K562 (cell line): Measurements from ENCODE around the gene ANGEL2. TPM values are rescaled to one million over a fixed set of nuclear protein-coding genes. Genes with fewer than 3 reads are reported as not detected.

ENCODE experiments used
- C11orf30 ChIP-seq: fragments of 450-650 bp; IDR thresholded peaks from 2 replicates; pipeline ENCODE4 v1.6.1; 2016; ENCODE audit warnings: low read depth, mild to moderate bottlenecking
- FOS ChIP-seq: IDR thresholded peaks from 3 replicates; pipeline ENCODE4 v1.6.1; 2011; ENCODE audit not compliant: insufficient read length; ENCODE audit errors: extremely low read depth
- PRDM10 ChIP-seq: fragments of 450-650 bp; IDR thresholded peaks from 2 replicates; pipeline ENCODE4 v1.6.1; 2018; ENCODE audit not compliant: partially characterized antibody
- RCOR1 ChIP-seq, 2 experiments: IDR thresholded peaks; 2 replicates each; pipeline ENCODE4 v1.6.1; 2012; ENCODE audit warnings: low read depth in 2 of 2, low read length in 2 of 2, borderline replicate concordance in 1 of 2, improper control_type of control experiment in 1 of 2
- RHOXF2B ChIP-seq: fragments of 250-450 bp; sonication (Bioruptor Pico); conservative IDR thresholded peaks from 2 replicates; pipeline ENCODE4 v1.5.1; 2021
- SMARCA4 ChIP-seq: fragments of 450-650 bp; IDR thresholded peaks from 2 replicates; pipeline ENCODE4 v1.6.1; 2016
- SMARCE1 ChIP-seq: fragments of 450-650 bp; IDR thresholded peaks from 2 replicates; pipeline ENCODE4 v1.7.1; 2016; ENCODE audit warnings: mild to moderate bottlenecking
- SNIP1 ChIP-seq: fragments of 450-650 bp; IDR thresholded peaks from 2 replicates; pipeline ENCODE4 v1.7.1; 2017; ENCODE audit warnings: low read depth, mild to moderate bottlenecking
- TAL1 ChIP-seq: fragments of 450-650 bp; IDR thresholded peaks from 2 replicates; pipeline ENCODE4 v1.6.1; 2016; ENCODE audit warnings: mild to moderate bottlenecking
- ZEB2 ChIP-seq: fragments of 450-650 bp; IDR thresholded peaks from 2 replicates; pipeline ENCODE4 v1.6.1; 2016
- ZNF589 ChIP-seq: fragments of 200-800 bp; sonication (Bioruptor generic); IDR thresholded peaks from 2 replicates; pipeline ENCODE4 v1.6.1; 2016; ENCODE audit warnings: low read depth, missing genetic modification characterization, missing compliant biosample characterization
- polyA plus RNA-seq, 8 experiments: library from polyadenylated mRNA; depleted of rRNA in 4 of 8; stranded (reverse) in 5 of 8; unstranded in 3 of 8; fragments of >200 nt; fragmentation: Nextera tagmentation in 2 of 8; fragmentation: Illumina TruSeq in 1 of 8; extraction: Ambion mirVana in 2 of 8; extraction: Trizol in 1 of 8; gene quantifications; 2 replicates each; pipeline versions ENCODE4 v1.2.1 to v1.2.3, GENCODE V29; 2011 to 2014; ENCODE audit warnings: inconsistent platforms in 1 of 8, missing spikeins in 1 of 8
- total RNA-seq, 7 experiments: library from RNA; depleted of rRNA in 6 of 7; stranded (reverse); fragments of >200 nt in 6 of 7; fragmentation: Illumina TruSeq in 2 of 7; extraction: Trizol in 2 of 7; gene quantifications; 2 replicates each; pipeline versions ENCODE4 v1.2.1 to v1.2.3, GENCODE V29; 2011 to 2021; ENCODE audit warnings: low replicate concordance in 1 of 7
- TF ChIP-seq, protein P1 (sequence below): fragments of 250-450 bp; sonication (Bioruptor Pico); IDR thresholded peaks from 2 replicates; pipeline ENCODE4 v1.4.0; 2020; ENCODE audit warnings: mild to moderate bottlenecking, moderate library complexity
- TF ChIP-seq, protein P2 (sequence below): IDR thresholded peaks from 2 replicates; pipeline ENCODE4 v1.6.1; 2012; ENCODE audit warnings: low read depth, low read length, improper control_type of control experiment, borderline replicate concordance

Gene ANGEL2
- total and polyA plus RNA-seq, 9 of the 15 experiments (the other 6 are each of a cell fraction or from before 2014, with no cell fraction given) = 6.8 to 34.6 (median 26.2) TPM

DNA sequence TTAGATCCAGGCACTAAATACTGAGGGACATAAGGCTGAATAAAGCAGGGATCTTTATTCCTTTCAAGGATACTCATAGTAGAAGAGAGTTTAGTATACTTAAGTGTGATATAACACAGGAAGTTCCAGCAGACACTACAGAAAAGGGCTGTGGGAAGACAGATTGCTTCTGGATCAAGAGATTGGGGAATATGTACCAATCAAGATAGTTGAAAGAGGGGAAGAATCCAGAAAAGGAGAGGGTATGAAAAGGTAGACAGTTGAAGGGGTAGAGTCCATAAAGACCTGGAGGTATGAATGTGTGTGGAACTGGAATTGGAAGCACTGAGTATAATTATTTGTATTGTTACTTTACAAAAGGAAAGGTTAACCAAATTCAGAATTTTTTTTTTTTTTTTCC lies 37.8 kb upstream of the ANGEL2 start (continued):
- TF ChIP-seq, protein P1, sequence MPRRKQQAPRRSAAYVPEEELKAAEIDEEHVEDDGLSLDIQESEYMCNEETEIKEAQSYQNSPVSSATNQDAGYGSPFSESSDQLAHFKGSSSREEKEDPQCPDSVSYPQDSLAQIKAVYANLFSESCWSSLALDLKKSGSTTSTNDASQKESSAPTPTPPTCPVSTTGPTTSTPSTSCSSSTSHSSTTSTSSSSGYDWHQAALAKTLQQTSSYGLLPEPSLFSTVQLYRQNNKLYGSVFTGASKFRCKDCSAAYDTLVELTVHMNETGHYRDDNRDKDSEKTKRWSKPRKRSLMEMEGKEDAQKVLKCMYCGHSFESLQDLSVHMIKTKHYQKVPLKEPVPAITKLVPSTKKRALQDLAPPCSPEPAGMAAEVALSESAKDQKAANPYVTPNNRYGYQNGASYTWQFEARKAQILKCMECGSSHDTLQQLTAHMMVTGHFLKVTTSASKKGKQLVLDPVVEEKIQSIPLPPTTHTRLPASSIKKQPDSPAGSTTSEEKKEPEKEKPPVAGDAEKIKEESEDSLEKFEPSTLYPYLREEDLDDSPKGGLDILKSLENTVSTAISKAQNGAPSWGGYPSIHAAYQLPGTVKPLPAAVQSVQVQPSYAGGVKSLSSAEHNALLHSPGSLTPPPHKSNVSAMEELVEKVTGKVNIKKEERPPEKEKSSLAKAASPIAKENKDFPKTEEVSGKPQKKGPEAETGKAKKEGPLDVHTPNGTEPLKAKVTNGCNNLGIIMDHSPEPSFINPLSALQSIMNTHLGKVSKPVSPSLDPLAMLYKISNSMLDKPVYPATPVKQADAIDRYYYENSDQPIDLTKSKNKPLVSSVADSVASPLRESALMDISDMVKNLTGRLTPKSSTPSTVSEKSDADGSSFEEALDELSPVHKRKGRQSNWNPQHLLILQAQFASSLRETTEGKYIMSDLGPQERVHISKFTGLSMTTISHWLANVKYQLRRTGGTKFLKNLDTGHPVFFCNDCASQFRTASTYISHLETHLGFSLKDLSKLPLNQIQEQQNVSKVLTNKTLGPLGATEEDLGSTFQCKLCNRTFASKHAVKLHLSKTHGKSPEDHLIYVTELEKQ = no peak
- no peak for TF ChIP-seq C11orf30
- TF ChIP-seq, protein P2, sequence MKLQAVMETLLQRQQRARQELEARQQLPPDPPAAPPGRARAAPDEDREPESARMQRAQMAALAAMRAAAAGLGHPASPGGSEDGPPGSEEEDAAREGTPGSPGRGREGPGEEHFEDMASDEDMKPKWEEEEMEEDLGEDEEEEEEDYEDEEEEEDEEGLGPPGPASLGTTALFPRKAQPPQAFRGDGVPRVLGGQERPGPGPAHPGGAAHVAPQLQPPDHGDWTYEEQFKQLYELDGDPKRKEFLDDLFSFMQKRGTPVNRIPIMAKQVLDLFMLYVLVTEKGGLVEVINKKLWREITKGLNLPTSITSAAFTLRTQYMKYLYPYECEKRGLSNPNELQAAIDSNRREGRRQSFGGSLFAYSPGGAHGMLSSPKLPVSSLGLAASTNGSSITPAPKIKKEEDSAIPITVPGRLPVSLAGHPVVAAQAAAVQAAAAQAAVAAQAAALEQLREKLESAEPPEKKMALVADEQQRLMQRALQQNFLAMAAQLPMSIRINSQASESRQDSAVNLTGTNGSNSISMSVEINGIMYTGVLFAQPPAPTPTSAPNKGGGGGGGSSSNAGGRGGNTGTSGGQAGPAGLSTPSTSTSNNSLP = no peak
- no peak for TF ChIP-seq ZEB2
- no peak for TF ChIP-seq RHOXF2B
- peak; percentile 10; the same call in 1 of the 2 replicates for TF ChIP-seq SMARCA4
- TF ChIP-seq FOS = no peak
- TF ChIP-seq PRDM10 = no peak
- 0 out of 2 replicates have a peak, but pooled peaks have one; percentile 14 for TF ChIP-seq SMARCE1
- no peak for TF ChIP-seq SNIP1
- TF ChIP-seq ZNF589 (CRISPR knock-in tag) = no peak
- TF ChIP-seq RCOR1 (IDR thresholded peaks at IDR 0.05; ENCODE audit: borderline replicate concordance in 1 of 2, low read depth in 2 of 2, low read length in 2 of 2) = no peak
- peak; percentile 26; the same call in 1 of the 2 replicates for TF ChIP-seq TAL1
